H9 (cell line): ENCODE results near the gene NFKBIZ. TPM values are rescaled to one million over a fixed set of nuclear protein-coding genes. Genes with fewer than 3 reads are reported as not detected.

Experiments used
- DNase-seq: peaks from one replicate; pipeline ENCODE4 v3.0.0-alpha.2; 2017
- H2AFZ ChIP-seq: one replicate; pipeline ENCODE4 v1.6.1; 2013; ENCODE audit warnings: mild to moderate bottlenecking, low read length, control low read depth, moderate library complexity
- H2AK5ac ChIP-seq: 2 replicates; pipeline ENCODE4 v1.6.1; 2013; ENCODE audit warnings: low read length, control low read depth, mixed read lengths; ENCODE audit not compliant: insufficient read length
- H2BK120ac ChIP-seq: one replicate; pipeline ENCODE4 v1.6.1; 2013; ENCODE audit warnings: low read depth, mild to moderate bottlenecking, low read length, control low read depth, inconsistent platforms; ENCODE audit not compliant: poor library complexity, severe bottlenecking
- H2BK12ac ChIP-seq: 2 replicates; pipeline ENCODE4 v1.6.1; 2013; ENCODE audit warnings: low read length, control low read depth, mixed read lengths, low read depth; ENCODE audit not compliant: insufficient read length
- H2BK15ac ChIP-seq: 2 replicates; pipeline ENCODE4 v1.6.1; 2013; ENCODE audit warnings: low read depth, low read length, control low read depth
- H2BK20ac ChIP-seq: one replicate; pipeline ENCODE4 v1.6.1; 2013; ENCODE audit warnings: low read depth, mild to moderate bottlenecking, low read length, control low read depth, inconsistent platforms; ENCODE audit not compliant: poor library complexity, severe bottlenecking
- H2BK5ac ChIP-seq: 2 replicates; pipeline ENCODE4 v1.6.1; 2013; ENCODE audit warnings: low read length, control low read depth, mixed read lengths; ENCODE audit not compliant: insufficient read length
- H3K14ac ChIP-seq: 2 replicates; pipeline ENCODE4 v1.6.1; 2013; ENCODE audit warnings: low read length, control low read depth; ENCODE audit not compliant: insufficient read depth
- H3K18ac ChIP-seq: 2 replicates; pipeline ENCODE4 v1.6.1; 2013; ENCODE audit warnings: low read depth, mild to moderate bottlenecking, mixed read lengths, low read length, control low read depth; ENCODE audit not compliant: insufficient read length
- H3K23ac ChIP-seq: 2 replicates; pipeline ENCODE4 v1.6.1; 2013; ENCODE audit warnings: low read length, control low read depth, mixed read lengths, low read depth; ENCODE audit not compliant: insufficient read length
- H3K23me2 ChIP-seq: 2 replicates; pipeline ENCODE4 v1.6.1; 2013; ENCODE audit warnings: low read depth, mild to moderate bottlenecking, mixed read lengths, low read length, control low read depth; ENCODE audit not compliant: insufficient read length, poor library complexity, severe bottlenecking
- H3K27ac ChIP-seq: 2 replicates; pipeline ENCODE4 v1.5.1; 2013; ENCODE audit warnings: low read length, control low read depth, mixed read lengths, low read depth; ENCODE audit not compliant: insufficient read length
- H3K27me3 ChIP-seq: 2 replicates; pipeline ENCODE4 v1.6.1; 2013; ENCODE audit warnings: low read length, control low read depth, inconsistent platforms; ENCODE audit not compliant: insufficient read depth
- H3K4ac ChIP-seq: 2 replicates; pipeline ENCODE4 v1.6.1; 2013; ENCODE audit warnings: low read depth, mild to moderate bottlenecking, control low read depth, inconsistent platforms, low read length, moderate library complexity
- H3K4me1 ChIP-seq: 2 replicates; pipeline ENCODE4 v1.6.1; 2013; ENCODE audit warnings: low read length, control low read depth, inconsistent platforms; ENCODE audit not compliant: insufficient read depth
- H3K4me2 ChIP-seq: 2 replicates; pipeline ENCODE4 v1.6.1; 2013; ENCODE audit warnings: low read length, control low read depth, mixed read lengths; ENCODE audit not compliant: insufficient read length, insufficient read depth
- H3K56ac ChIP-seq: 2 replicates; pipeline ENCODE4 v1.6.1; 2013; ENCODE audit warnings: low read depth, mild to moderate bottlenecking, mixed read lengths, low read length, control low read depth; ENCODE audit not compliant: insufficient read length
- H3K79me1 ChIP-seq: 2 replicates; pipeline ENCODE4 v1.6.1; 2013; ENCODE audit warnings: low read depth, mild to moderate bottlenecking, moderate library complexity, low read length, control low read depth, inconsistent platforms; ENCODE audit not compliant: insufficient read depth, poor library complexity, severe bottlenecking
- H3K79me2 ChIP-seq: 2 replicates; pipeline ENCODE4 v1.6.1; 2013; ENCODE audit warnings: low read length, control low read depth, inconsistent platforms; ENCODE audit not compliant: insufficient read depth
- H3K9ac ChIP-seq: 2 replicates; pipeline ENCODE4 v1.6.1; 2013; ENCODE audit warnings: low read length, control low read depth, mixed read lengths; ENCODE audit not compliant: insufficient read length; ENCODE audit errors: extremely low read depth
- H3K9me3 ChIP-seq: one replicate; pipeline ENCODE4 v1.6.1; 2013; ENCODE audit warnings: low read depth, low read length, inconsistent platforms; ENCODE audit not compliant: control insufficient read depth
- H3T11ph ChIP-seq: one replicate; pipeline ENCODE4 v1.6.1; 2013; ENCODE audit warnings: mild to moderate bottlenecking, low read length, control low read depth, inconsistent platforms
- H4K20me1 ChIP-seq: one replicate; pipeline ENCODE4 v1.6.1; 2013; ENCODE audit not compliant: control insufficient read depth, insufficient read length, insufficient read depth
- H4K5ac ChIP-seq: 2 replicates; pipeline ENCODE4 v1.6.1; 2013; ENCODE audit warnings: low read depth, mild to moderate bottlenecking, mixed read lengths, low read length, control low read depth; ENCODE audit not compliant: insufficient read length
- H4K8ac ChIP-seq: replicated peaks from 2 replicates; pipeline ENCODE4 v1.6.1; 2013; ENCODE audit warnings: low read length, control low read depth, mixed read lengths, low read depth; ENCODE audit not compliant: insufficient read length
- H4K91ac ChIP-seq: 2 replicates; pipeline ENCODE4 v1.6.1; 2013; ENCODE audit warnings: low read depth, mild to moderate bottlenecking, moderate library complexity, mixed read lengths, low read length, control low read depth; ENCODE audit not compliant: insufficient read length
- H3K27ac Mint-ChIP-seq, 3 experiments: 2 replicates in 2 of 3; 3 replicates in 1 of 3; pipeline ENCODE4 v1.8.0; 2020 to 2021; ENCODE audit warnings: mixed read lengths in 3 of 3, mild to moderate bottlenecking in 1 of 3, moderate library complexity in 1 of 3
- H3K27me3 Mint-ChIP-seq: 2 replicates; pipeline ENCODE4 v1.8.0; 2021; ENCODE audit warnings: low read depth, mild to moderate bottlenecking, moderate library complexity, mixed read lengths
- H3K36me3 Mint-ChIP-seq, 3 experiments: 2 replicates in 2 of 3; 3 replicates in 1 of 3; pipeline ENCODE4 v1.8.0; 2020 to 2021; ENCODE audit warnings: low read depth in 3 of 3, mixed read lengths in 3 of 3; ENCODE audit not compliant: insufficient read depth in 1 of 3
- H3K4me1 Mint-ChIP-seq, 2 experiments: 2 replicates each; pipeline ENCODE4 v1.8.0; 2020; ENCODE audit warnings: mixed read lengths in 2 of 2
- H3K4me3 Mint-ChIP-seq, 2 experiments: 2 replicates in 1 of 2; 3 replicates in 1 of 2; pipeline ENCODE4 v1.8.0; 2020 to 2021; ENCODE audit warnings: mild to moderate bottlenecking in 2 of 2, mixed read lengths in 2 of 2, moderate library complexity in 1 of 2
- H3K9me3 Mint-ChIP-seq, 2 experiments: 2 replicates in 1 of 2; 3 replicates in 1 of 2; pipeline ENCODE4 v1.8.0; 2020; ENCODE audit warnings: mild to moderate bottlenecking in 2 of 2, mixed read lengths in 2 of 2, moderate library complexity in 1 of 2
- total RNA-seq: library from RNA; stranded (reverse); gene quantifications from 2 replicates; pipeline ENCODE4 v1.2.1, GENCODE V29; 2021
- TF ChIP-seq, protein P1 (sequence below): fragments of 200-600 bp; sonication (generic); conservative IDR thresholded peaks from 3 replicates; pipeline ENCODE4 v1.8.0; 2021; ENCODE audit warnings: antibody characterized with exemption, mild to moderate bottlenecking

The NFKBIZ gene
- total RNA-seq, 1 experiment from 2014 or later = 11.1 TPM

DNA sequence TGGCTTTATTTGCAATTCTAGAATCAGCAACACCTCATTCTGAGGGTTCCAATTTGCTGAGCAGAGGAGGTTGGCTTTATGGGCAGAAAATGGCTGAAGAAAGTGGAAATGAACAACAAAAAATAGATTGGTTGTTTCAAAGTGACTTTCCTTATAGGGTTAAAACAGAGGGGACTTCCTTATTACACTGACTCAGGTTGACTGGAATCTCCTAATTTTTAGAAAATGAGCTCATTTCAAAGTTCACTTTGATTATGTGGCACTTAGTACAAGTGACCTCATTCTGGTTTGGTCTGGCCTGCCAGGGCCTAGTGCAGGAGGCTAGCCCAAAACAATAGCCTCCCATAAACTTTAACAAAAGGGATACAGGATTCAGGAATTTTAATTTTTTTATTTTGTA lies 41.4 kb downstream of the NFKBIZ start:
- no peak overlapping the region for H3K4me3 Mint-ChIP-seq
- H3K79me1 ChIP-seq = no peaks in the 10 kb centered on the region
- H3T11ph ChIP-seq = no peak overlapping the region
- no peak overlapping the region for H3K56ac ChIP-seq
- H3K23me2 ChIP-seq = no peaks in the 10 kb centered on the region
- H2BK20ac ChIP-seq = no peak overlapping the region
- H2AK5ac ChIP-seq = no peak overlapping the region
- no peak overlapping the region for H3K4ac ChIP-seq
- H3K27me3 Mint-ChIP-seq = no peaks in the 10 kb centered on the region
- no peak overlapping the region for H3K4me2 ChIP-seq
- no peak overlapping the region for H4K8ac ChIP-seq
- H3K9me3 Mint-ChIP-seq = peaks cover 3% of the 10 kb centered on the region in 2 experiments
- H3K18ac ChIP-seq = no peak overlapping the region
- H3K27me3 ChIP-seq = no peaks in the 10 kb centered on the region
- H3K4me1 Mint-ChIP-seq = no peaks in the 10 kb centered on the region
- H2BK5ac ChIP-seq = no peak overlapping the region
- no peak for DNase-seq
- no peak overlapping the region for H2AFZ ChIP-seq
- no peak overlapping the region for H2BK15ac ChIP-seq
- H4K5ac ChIP-seq = no peak overlapping the region
- no peaks in the 10 kb centered on the region for H3K79me2 ChIP-seq
- no peak overlapping the region for H3K27ac ChIP-seq
- H4K20me1 ChIP-seq = no peaks in the 10 kb centered on the region
- H2BK12ac ChIP-seq = no peak overlapping the region
- TF ChIP-seq, protein P1, sequence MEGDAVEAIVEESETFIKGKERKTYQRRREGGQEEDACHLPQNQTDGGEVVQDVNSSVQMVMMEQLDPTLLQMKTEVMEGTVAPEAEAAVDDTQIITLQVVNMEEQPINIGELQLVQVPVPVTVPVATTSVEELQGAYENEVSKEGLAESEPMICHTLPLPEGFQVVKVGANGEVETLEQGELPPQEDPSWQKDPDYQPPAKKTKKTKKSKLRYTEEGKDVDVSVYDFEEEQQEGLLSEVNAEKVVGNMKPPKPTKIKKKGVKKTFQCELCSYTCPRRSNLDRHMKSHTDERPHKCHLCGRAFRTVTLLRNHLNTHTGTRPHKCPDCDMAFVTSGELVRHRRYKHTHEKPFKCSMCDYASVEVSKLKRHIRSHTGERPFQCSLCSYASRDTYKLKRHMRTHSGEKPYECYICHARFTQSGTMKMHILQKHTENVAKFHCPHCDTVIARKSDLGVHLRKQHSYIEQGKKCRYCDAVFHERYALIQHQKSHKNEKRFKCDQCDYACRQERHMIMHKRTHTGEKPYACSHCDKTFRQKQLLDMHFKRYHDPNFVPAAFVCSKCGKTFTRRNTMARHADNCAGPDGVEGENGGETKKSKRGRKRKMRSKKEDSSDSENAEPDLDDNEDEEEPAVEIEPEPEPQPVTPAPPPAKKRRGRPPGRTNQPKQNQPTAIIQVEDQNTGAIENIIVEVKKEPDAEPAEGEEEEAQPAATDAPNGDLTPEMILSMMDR = no peak
- H2BK120ac ChIP-seq = no peak overlapping the region
- no peak overlapping the region for H3K27ac Mint-ChIP-seq
- no peak overlapping the region for H3K9ac ChIP-seq
- no peak overlapping the region for H3K23ac ChIP-seq
- H3K4me1 ChIP-seq = no peaks in the 10 kb centered on the region
- no peak overlapping the region for H3K14ac ChIP-seq
- H4K91ac ChIP-seq = no peak overlapping the region
- H3K9me3 ChIP-seq = no peaks in the 10 kb centered on the region
- H3K36me3 Mint-ChIP-seq = no peaks in the 10 kb centered on the region
